Esophagus muscularis mucosa (tissue), 4 donors: ENCODE data around the gene ZC2HC1C.

Source experiments
- CTCF ChIP-seq, 3 experiments: fragments of 200-600 bp in 2 of 3; fragments of 450-650 bp in 1 of 3; sonication (generic) in 2 of 3; IDR thresholded peaks; one replicate each; pipeline ENCODE4 v1.5.1; 2017 to 2019; ENCODE audit warnings: antibody characterized with exemption in 3 of 3, mild to moderate bottlenecking in 2 of 3, moderate library complexity in 1 of 3
- EP300 ChIP-seq: sonication (generic); formaldehyde crosslinking; IDR thresholded peaks from one replicate; pipeline ENCODE4 v1.6.1; 2017; ENCODE audit warnings: antibody characterized with exemption
- POLR2A ChIP-seq: fragments of 450-650 bp; IDR thresholded peaks from one replicate; pipeline ENCODE4 v1.6.1; 2017; ENCODE audit warnings: antibody characterized with exemption, moderate library complexity, mild to moderate bottlenecking, low read depth
- POLR2AphosphoS5 ChIP-seq, 2 donors: sonication (generic); formaldehyde crosslinking; IDR thresholded peaks; one replicate each; pipeline ENCODE4 v1.6.1; 2017; ENCODE audit warnings: antibody characterized with exemption in 2 of 2

DNA sequence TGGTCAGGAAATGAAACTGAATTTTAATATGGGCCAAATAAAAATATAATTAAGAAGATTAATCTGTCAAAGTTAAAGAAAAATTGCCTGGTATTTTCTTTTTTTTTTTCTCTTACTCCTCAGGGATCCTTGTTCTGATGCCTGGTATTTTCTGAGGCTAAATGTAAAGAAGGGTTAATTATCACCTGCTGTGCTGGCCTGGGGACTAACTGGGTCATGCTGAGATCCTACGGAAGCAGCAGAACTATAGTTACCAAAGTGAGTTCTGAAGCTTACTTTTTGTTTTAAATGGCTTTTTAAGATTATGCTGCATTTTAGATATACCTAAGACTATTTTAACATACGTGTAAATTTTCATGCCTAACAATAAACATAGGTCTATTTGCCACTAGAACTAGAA, 23.3 kb downstream of the ZC2HC1C start:
- TF ChIP-seq CTCF (IDR thresholded peaks at IDR 0.05): no peak
- TF ChIP-seq POLR2A: no peak
- TF ChIP-seq POLR2AphosphoS5 (IDR thresholded peaks at IDR 0.05): no peak
- TF ChIP-seq EP300: no peak
